Fibroblast of pulmonary artery (primary cell): Measurements from ENCODE around the gene SMARCC2.

Experiments used
- DNase-seq: peaks from one replicate; pipeline ENCODE4 v3.0.0-alpha.2; 2010; ENCODE audit warnings: low read depth
- H3K4me3 ChIP-seq: replicated peaks from 2 replicates; pipeline ENCODE4 v1.5.1; 2011; ENCODE audit warnings: low read depth, mild to moderate bottlenecking, control low read depth, low read length, moderate library complexity
- TF ChIP-seq, protein P1 (sequence below): IDR thresholded peaks from 2 replicates; pipeline ENCODE4 v1.5.1; 2011; ENCODE audit warnings: mild to moderate bottlenecking, control low read depth, low read length, inconsistent platforms; ENCODE audit errors: missing control alignments

Gene SMARCC2

DNA sequence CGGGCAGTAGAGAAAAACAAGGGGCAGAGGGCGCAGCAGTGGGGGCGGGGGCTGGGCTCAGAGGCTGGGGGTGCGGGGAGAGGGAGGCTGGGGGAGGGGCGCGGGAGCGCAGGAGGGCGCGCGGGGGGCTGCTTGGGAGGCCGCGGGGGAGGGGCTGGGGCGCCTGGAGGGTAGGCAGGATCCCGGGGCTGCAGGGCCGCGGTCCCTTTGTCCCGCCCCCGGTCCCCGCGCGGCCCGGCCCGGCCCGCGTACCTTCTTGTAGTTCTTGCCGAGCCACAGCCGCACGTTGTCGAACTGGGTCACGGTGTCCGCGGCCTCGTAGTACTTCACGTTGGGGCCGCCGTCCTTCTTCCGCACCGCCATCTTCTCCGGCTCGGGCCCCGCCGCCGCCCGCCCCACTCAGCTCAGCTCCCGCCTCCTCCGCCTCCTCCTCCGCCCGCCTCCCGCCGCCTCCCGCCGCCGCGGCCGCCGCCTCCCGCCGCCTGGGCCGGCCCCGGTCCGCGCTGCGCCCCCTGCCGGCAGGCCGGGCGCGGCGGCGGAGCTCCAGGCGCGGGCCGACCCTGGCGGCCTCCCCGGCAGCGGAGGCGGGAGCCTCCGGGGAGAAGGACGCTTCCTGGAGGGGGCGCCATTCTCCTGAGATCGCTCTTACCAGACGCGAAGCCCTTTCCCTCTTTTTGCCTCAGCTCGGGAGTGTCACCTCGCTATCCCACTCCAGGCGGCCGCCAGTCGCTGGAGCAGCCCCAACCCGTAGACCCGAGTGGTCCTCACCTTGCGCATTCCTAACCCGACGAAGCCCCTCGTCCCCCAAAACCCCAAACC lies at the start of gene SMARCC2:
SMARCC2 (minus strand) TSS at position 385 of the 819 bp plus-strand sequence; CDS start at position 363, 22 bp downstream.
- TF ChIP-seq, protein P1, sequence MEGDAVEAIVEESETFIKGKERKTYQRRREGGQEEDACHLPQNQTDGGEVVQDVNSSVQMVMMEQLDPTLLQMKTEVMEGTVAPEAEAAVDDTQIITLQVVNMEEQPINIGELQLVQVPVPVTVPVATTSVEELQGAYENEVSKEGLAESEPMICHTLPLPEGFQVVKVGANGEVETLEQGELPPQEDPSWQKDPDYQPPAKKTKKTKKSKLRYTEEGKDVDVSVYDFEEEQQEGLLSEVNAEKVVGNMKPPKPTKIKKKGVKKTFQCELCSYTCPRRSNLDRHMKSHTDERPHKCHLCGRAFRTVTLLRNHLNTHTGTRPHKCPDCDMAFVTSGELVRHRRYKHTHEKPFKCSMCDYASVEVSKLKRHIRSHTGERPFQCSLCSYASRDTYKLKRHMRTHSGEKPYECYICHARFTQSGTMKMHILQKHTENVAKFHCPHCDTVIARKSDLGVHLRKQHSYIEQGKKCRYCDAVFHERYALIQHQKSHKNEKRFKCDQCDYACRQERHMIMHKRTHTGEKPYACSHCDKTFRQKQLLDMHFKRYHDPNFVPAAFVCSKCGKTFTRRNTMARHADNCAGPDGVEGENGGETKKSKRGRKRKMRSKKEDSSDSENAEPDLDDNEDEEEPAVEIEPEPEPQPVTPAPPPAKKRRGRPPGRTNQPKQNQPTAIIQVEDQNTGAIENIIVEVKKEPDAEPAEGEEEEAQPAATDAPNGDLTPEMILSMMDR: peak; percentile 44
- H3K4me3 ChIP-seq: peak within 1 kb of the TSS; percentile 76
- peak; percentile 87 for DNase-seq

DNA sequence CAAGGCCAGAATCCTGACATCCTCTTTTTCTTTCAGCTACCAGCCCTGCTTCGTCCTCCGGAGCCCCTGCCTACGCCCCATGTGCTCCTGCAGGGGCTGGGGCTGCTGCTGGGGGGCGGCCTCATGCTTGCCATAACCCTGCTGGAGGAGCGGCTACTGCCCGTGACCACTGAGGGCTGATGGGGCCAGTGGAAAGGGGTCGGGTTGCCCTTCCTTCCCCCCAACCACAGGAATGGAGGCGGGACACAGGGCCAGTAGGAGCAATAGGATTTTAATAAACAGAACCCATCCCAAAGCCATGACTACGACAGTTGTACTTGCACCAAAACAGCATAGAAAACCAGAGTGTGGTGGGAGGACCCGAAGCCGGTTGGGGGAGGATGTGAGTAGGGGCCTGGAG lies 48.3 kb upstream of the SMARCC2 start:
- TF ChIP-seq, protein P1: no peak
- no peak overlapping the region for H3K4me3 ChIP-seq
- DNase-seq: no peak

DNA sequence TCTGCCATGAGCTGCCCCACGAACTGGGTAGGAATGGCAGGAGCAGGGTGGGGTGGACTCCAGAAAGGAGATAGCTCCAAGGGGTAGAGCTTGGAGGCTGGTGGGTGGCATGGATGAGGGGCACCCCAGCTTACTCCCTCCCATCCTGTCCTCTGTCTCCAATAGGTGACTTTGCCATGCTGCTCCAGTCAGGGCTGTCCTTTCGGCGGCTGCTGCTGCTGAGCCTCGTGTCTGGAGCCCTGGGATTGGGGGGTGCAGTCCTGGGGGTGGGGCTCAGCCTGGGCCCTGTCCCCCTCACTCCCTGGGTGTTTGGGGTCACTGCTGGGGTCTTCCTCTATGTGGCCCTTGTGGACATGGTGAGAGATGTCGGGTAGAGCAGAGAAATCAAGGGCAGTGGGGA lies 47.7 kb upstream of the SMARCC2 start:
- DNase-seq: no peak
- no peak overlapping the region for H3K4me3 ChIP-seq
- TF ChIP-seq, protein P1: no peak

DNA sequence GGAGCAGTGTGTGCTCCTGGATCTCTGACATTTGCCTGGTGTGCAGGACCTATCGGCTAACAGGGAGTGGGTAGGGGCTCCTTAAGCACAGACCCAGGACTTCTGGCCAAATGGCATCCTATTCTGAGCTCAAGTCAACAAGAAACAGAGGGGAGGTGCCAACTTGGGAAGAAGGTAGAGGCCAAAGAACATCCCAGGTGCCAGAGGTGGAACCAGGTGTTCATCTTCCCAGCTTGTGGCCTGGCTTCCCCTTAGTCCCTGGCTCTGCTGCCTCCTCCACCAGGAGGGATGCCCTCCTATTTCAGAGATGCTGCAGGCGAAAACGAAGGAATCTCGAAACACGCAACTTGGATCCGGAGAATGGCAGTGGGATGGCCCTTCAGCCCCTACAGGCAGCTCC lies 46.8 kb upstream of the SMARCC2 start:
- DNase-seq: no peak
- TF ChIP-seq, protein P1: no peak
- no peak overlapping the region for H3K4me3 ChIP-seq

DNA sequence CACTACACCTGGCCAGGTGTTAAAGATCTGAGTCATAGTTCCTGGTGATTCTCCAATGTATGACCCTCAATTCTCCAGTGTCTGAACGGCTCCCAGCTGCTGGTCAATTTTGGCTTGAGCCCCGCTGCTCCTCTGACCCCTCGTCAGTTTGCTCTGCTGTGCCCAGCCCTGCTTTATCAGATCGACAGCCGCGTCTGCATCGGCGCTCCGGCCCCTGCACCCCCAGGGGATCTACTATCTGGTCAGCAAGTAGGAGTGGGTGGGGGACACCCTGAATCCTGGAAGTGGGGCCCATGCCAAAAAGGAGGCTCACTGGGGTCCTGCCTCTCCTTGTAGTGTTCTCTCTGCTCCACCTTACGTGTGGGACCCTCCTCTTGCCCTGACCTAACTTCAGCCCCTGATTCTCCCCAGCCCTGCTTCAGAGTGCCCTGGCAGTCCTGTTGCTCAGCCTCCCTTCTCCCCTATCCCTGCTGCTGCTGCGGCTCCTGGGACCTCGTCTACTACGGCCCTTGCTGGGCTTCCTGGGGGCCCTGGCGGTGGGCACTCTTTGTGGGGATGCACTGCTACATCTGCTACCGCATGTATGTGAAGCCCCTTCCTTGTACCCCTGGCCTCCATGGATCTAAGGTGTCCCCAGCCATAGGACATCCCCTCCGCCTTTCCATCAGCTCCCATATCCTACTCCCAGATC lies 45.6 kb upstream of the SMARCC2 start:
- no peak for DNase-seq
- no peak overlapping the region for H3K4me3 ChIP-seq
- TF ChIP-seq, protein P1: no peak

DNA sequence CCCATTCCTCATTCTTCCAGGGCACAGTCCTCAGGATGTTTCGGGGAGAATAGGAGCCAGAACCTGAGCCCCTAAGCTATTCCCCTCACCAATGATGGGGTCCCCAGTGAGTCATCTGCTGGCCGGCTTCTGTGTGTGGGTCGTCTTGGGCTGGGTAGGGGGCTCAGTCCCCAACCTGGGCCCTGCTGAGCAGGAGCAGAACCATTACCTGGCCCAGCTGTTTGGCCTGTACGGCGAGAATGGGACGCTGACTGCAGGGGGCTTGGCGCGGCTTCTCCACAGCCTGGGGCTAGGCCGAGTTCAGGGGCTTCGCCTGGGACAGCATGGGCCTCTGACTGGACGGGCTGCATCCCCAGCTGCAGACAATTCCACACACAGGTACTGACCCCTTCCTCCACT lies 41.9 kb upstream of the SMARCC2 start:
- DNase-seq: no peak
- H3K4me3 ChIP-seq: no peak overlapping the region
- TF ChIP-seq, protein P1: no peak
